DOHH2 (cell line): ENCODE results near the gene ACTN1.

ENCODE experiments used
- EZH2phosphoT487 ChIP-seq: fragments of 200-600 bp; sonication (generic); IDR thresholded peaks from 2 replicates; pipeline ENCODE4 v1.6.1; 2017; ENCODE audit warnings: borderline replicate concordance, mild to moderate bottlenecking, antibody characterized with exemption, low read length, moderate library complexity, mixed read lengths
- TF ChIP-seq, protein P1 (sequence below): fragments of 200-600 bp; sonication (generic); IDR thresholded peaks from one replicate; pipeline ENCODE4 v1.5.1; 2014; ENCODE audit warnings: antibody characterized with exemption, mild to moderate bottlenecking, low read depth, low read length; ENCODE audit not compliant: poor library complexity, severe bottlenecking

DNA sequence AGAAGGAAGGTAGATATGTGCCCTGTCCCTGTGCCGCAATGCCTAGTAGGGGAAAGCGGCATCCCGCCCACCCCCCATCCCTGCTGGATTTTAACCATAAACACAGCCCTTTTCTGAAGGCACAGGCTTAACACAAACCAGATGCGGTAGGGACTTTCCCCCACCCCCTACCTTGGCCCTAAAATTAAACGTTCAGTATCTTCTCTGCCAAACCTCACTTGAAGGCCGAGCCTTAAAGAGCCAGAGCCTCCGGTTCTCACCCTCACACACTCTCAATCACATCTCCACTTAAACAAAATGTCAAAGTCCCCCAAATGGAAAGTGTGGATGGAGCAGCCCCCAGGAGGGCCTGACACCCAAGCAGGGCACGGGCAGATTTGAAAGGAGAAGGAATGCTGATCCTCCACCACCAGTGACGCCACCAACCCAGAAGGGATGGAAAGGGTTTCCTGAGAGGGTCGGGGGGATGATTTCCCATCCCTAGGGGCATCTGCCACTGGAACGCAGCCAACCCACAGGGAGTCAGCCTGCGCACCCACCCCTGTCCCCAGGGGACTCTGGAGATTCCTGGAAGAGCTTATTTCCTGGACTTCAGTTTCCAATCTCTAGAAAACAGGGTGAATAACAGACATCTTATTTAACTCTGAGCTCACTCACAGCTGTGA is 26.4 kb downstream of the ACTN1 start:
- TF ChIP-seq, protein P1, sequence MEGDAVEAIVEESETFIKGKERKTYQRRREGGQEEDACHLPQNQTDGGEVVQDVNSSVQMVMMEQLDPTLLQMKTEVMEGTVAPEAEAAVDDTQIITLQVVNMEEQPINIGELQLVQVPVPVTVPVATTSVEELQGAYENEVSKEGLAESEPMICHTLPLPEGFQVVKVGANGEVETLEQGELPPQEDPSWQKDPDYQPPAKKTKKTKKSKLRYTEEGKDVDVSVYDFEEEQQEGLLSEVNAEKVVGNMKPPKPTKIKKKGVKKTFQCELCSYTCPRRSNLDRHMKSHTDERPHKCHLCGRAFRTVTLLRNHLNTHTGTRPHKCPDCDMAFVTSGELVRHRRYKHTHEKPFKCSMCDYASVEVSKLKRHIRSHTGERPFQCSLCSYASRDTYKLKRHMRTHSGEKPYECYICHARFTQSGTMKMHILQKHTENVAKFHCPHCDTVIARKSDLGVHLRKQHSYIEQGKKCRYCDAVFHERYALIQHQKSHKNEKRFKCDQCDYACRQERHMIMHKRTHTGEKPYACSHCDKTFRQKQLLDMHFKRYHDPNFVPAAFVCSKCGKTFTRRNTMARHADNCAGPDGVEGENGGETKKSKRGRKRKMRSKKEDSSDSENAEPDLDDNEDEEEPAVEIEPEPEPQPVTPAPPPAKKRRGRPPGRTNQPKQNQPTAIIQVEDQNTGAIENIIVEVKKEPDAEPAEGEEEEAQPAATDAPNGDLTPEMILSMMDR, result no peak
- no peak for TF ChIP-seq EZH2phosphoT487
